Stimulated activated CD4-positive, alpha-beta T cell treated with anti-CD3 and anti-CD28 coated beads, Interleukin-2, amount 100 ng/mL, for 48 hours (primary cell): Measurements from ENCODE around the gene MRPL49.
A peak's percentile ranks its signal among the peaks of the same experiment; 100 is the strongest.

Experiments used
- DNase-seq, 2 donors: peaks; one replicate each; pipeline ENCODE4 v3.0.0-alpha.2; 2020

The MRPL49 gene

DNA sequence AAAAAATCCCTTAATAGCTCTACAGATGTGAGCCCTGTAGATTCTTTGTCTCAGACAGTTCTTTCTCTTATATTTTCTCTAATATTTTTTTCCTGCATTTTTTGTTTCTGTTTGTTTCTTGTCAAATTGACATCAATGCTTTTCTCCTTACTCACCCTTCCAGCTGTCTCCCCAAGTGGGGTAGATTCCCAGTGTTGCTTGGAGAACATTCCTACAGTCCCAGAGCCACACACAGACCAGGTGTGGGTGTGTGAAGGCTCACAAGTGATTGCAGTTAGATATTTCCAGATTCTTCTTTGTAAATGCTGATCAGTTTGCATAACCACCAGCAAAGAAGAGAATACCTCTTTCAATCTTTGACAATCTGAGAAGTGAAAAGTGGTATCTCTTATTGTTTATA is 18.6 kb upstream of the MRPL49 start:
- DNase-seq: no peak

GRCh38 chr11:65104628-65105027 is 17.5 kb upstream of the MRPL49 start:
- no peak for DNase-seq

GRCh38 chr11:65107078-65107477 is 15.0 kb upstream of the MRPL49 start:
- no peak for DNase-seq

DNA sequence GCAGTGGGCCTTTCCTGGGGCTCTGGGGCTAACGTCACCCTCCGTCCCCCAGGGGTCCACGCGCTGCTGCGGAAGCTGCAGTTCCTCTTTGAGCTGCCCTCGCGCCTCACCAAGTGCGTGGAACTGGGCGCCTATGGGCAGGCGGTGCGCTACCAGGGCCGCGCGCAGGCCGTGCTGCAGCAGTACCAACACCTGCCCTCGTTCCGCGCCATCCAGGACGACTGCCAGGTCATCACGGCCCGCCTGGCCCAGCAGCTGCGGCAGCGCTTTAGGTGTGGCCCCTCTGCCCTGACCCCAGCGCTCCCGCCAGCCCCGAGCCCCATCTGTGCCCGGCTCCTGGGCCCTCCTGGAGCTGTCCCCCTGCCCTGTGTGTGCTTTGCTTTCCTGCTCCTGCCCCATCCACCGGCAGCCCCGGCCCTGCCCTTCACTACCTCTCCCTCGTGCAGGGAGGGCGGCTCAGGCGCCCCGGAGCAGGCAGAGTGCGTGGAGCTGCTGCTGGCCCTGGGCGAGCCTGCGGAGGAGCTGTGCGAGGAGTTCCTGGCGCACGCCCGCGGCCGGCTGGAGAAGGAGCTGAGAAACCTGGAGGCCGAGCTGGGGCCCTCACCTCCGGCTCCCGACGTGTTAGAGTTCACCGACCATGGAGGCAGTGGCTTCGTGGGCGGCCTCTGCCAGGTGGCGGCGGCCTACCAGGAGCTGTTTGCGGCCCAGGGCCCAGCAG is 14.2 kb upstream of the MRPL49 start:
- no peak for DNase-seq

GRCh38 chr11:65108469-65109123 is 13.5 kb upstream of the MRPL49 start:
- no peak for DNase-seq

DNA sequence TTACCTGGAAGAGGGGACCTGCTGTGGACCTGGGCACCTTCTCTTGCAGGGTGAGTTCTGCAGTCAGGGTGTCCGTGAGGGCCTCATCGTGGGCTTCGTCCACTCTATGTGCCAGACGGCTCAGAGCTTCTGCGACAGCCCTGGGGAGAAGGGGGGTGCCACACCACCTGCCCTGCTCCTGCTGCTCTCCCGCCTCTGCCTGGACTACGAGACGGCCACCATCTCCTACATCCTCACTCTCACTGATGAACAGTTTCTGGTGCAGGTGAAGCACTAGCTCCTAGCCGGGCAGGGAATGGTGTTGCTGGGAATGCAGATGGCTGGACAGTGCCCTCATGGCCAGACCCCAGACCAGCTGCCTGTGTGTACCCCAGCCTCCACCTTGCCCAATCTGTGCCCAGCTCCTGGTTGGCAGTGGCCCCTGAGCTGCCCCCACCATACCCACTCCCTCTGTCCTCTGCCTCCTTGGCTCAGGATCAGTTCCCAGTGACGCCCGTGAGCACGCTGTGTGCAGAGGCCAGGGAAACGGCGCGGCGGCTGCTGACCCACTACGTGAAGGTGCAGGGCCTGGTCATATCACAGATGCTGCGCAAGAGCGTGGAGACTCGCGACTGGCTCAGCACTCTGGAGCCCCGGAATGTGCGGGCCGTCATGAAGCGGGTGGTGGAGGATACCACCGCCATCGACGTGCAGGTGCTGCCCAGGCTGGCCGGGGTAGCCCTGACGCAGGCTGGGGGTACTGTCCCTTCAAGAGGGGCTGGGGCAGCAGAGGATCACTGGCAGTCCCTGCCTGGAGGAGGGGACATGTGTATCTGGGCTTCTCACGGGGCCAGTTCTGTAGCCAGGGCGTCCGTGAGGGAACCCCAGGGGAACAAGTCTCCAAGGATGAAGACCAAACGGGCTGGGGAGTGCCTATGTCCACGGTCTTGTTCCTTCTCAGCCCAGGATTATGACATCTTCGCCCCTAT is 12.6 kb upstream of the MRPL49 start:
- DNase-seq: no peak

DNA sequence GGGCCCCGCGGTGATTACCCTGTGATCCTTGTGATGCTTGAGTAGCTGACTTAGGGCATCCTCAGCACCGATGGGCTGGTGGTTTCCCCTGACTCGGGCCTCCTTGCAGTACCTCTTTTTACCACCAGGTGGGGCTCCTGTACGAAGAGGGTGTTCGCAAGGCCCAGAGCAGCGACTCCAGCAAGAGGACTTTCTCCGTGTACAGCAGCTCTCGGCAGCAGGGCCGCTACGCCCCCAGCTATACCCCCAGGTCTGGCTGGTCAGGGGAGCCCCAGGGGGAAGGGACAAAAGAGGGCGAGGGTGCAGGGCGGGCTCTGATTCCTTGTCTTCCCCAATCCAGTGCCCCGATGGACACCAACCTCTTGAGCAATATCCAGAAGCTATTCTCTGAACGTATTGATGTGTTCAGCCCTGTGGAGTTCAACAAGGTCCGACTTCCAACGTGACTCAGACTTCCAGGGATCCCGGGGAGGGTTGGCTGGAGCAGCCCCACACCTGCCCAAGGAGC is 11.7 kb upstream of the MRPL49 start:
- DNase-seq: peak; percentile 99 to 100

DNA sequence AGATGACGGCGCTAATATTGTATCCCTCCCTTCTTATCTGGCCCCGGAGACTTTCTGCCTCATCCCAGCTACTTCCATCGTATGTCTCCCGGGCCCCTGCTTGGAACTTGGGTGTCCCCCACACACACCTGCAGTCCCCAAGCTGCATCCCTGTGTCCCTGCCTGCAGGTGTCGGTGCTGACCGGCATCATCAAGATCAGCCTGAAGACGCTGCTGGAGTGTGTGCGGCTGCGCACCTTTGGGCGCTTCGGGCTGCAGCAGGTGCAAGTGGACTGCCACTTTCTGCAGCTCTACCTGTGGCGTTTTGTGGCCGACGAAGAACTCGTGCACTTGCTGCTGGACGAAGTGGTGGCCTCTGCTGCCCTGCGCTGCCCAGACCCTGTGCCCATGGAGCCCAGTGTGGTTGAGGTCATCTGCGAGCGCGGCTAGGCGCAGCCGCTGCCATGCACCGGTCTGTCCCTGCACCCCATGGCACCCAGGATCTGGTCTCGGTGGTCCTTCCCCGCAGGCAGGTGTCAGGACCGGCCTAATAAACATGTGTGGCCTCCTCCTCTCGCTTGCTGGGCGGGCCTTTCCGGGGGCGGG is 10.9 kb upstream of the MRPL49 start:
- no peak for DNase-seq

DNA sequence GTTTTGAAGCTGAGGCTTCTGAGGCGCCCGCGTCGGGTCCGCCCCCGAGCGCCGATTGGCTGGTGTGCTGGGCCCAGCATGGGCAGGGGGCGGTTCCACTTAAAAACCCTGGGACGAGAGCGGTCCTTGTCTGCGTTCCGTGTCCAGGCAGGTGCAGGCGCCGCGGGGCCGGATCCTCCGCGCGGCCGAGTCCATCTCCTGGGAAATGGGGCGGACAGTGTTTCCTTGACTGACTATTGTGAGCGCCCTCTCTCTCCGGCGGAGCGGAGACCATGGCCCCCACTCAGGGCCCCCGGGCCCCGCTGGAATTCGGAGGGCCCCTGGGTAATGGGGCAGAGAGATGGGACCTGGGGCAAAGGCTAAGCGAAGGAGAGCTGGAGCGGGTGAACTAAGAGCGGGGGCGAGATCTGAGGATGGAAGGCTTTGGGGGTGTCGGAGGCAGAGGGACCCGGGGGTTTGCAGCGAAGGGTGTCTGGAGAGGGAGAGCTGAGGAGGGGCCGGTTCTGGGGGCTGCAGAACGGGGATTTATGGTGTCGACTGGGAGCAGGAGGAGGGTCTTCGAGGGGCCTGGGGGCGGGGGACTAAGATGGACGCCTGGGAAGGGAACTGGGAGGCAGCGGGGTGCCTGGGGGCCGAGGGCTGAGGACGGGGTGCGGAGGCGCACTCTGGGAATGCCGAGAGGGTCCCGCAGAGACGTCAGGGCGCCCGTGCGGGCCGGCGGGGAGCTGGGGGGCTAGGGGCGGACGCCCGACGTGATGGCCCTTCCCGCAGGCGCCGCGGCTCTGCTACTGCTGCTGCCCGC is 10.2 kb upstream of the MRPL49 start, which contains the start of gene TM7SF2:
Gene TM7SF2 (plus strand): TSS at position 129 of the 802 bp plus-strand sequence. CDS start 144 bp downstream, at position 273.
- DNase-seq: peak; percentile 92 to 94

GRCh38 chr11:65112546-65113360 is 9.4 kb upstream of the MRPL49 start:
- DNase-seq: peak; percentile 70 to 78

GRCh38 chr11:65113361-65113756 is 8.8 kb upstream of the MRPL49 start:
- no peak for DNase-seq

GRCh38 chr11:65113839-65114238 is 8.3 kb upstream of the MRPL49 start:
- DNase-seq: no peak

- DNase-seq: no peak
These were observed 7.5 kb upstream of the MRPL49 start for GRCh38 chr11:65114538-65115171.

DNA sequence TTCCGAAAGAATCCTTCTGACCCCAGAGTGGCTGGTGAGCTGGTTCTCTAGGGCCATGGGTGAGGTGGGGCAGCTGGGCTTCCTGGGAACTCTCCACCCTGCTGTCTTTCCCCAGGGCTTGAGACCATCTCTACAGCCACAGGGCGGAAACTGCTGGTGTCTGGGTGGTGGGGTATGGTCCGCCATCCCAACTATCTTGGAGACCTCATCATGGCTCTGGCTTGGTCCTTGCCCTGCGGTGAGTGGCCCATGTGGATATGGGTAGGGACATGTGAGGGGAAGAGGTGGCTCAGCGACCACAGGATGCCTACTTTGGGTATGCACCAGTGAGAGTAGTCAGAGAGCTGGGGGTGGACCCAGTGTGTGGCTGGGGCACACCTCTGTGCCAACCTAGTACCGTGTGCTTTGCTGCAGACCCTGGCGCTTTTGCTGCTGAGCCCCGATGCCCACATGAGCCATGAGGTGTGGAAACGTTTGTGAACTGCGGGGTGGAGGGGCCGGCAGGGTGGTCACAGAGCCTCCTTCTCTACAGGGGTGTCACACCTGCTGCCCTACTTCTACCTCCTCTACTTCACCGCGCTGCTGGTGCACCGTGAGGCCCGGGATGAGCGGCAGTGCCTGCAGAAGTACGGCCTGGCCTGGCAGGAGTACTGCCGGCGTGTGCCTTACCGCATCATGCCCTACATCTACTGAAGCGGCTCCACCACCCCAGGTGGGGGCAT is 6.6 kb upstream of the MRPL49 start:
- no peak for DNase-seq

DNA sequence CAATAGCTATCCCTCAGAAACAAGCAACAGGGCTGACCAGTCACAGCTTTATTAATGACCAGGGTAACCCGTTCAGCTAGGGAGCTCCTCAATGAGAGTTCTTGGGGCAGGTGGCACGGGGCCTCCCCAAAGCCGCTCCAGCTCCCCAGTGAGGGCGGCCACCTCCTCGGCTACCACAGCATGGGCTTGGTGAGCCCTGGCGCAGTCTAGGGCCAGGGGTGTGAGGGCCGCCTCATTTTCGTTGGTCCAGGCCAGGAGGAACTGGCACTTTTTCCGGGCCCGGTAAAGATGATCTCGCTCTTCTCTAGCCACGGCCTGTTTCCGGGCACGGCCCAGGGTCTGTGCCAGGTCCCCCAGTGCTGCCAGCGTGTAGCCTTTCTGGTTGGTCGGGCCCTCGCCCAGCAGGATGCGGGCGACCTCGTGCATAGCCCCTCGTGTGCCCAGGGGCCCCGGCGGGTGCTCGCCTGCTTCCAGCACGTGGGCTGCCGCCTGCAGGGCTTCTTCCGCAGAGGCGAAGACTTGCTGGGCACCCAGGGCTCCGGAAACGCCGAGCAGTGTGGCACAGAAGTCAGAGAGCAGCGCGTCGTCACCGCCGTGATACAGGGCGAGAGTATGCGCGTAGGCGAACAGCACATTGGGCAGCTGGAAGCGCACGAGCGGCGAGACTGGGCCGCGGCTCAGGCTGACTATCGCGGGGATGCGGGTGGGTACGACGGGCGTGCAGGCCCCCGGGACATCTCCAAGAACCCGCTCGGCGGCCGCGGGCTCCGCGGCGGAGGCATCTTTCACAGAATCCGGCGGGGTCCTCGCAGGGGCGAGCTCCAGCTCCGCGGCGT is 5.5 kb upstream of the MRPL49 start:
- DNase-seq: peak in 1 of 2 donors; percentile 64

GRCh38 chr11:65117206-65118096 is 4.7 kb upstream of the MRPL49 start, which contains the start of gene ZNHIT2:
Gene ZNHIT2, minus strand, starts transcription at chr11:65117701. Its CDS starts 48 bp downstream, at chr11:65117653.
- DNase-seq: peak; percentile 100

DNA sequence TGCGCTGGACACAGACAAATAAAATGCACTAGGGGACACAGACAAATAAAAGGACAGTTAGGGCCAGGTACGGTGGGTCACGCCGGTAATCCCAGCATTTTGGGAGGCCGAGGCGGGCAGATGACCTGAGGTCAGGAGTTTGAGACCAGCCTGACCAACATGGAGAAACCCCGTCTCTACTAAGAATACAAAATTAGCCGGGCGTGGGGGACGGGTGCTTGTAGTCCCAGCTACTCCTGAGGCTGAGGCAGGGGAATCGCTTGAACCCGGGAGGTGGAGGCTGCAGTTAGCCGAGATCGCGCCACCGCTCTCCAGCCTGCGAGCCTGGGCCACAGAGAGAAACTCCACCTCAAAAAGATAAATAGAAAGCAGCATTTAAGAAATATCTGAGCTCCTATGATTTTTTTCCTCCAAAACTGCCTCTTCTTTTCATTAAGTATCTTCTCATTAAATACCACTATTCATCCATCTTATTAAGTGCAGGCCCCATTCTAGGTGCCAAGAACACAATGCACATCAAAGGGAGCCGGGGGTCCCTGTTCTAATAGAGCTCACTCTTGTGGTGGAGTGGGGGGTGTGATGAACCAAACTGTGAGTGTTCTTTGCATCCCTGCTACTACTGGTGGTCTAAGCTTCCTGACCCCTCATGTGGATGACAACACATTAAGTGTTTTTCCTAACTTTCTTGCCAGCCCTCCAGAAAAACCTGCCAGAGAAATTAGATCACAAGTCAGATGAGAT is 3.9 kb upstream of the MRPL49 start:
- no peak for DNase-seq
